ENCODE measurements around the gene IFT80.

The IFT80 gene

DNA sequence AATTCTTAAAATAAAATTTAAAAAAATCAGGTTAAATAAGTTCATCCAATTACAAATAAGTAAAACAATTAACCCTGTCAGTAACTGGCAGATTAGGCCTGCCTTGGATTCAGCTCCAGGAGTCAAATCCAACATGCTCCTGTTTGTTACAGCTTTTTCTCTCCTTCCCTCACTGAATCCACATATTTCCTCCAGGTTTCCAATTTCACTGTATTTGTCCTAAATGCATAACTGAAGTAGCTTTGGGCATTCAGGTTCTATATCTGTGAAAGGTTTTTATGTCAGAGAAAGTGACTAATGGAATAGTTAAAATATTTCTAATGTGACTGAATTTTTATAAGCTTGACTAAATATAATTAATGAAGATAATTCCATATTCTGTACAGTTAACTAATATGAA lies 79.7 kb downstream of the IFT80 start:
- no peak for TF ChIP-seq TEAD4 (IDR thresholded peaks at IDR 0.05)
- TF ChIP-seq, protein P1, sequence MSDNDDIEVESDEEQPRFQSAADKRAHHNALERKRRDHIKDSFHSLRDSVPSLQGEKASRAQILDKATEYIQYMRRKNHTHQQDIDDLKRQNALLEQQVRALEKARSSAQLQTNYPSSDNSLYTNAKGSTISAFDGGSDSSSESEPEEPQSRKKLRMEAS (IDR thresholded peaks at IDR 0.05): no peak
- no peak for TF ChIP-seq CEBPB (IDR thresholded peaks at IDR 0.05)
- no peak for TF ChIP-seq ZBTB7A (IDR thresholded peaks at IDR 0.05; ENCODE audit: low read depth)
- no peak for TF ChIP-seq EGR1 (IDR thresholded peaks at IDR 0.05)
- TF ChIP-seq, protein P2, sequence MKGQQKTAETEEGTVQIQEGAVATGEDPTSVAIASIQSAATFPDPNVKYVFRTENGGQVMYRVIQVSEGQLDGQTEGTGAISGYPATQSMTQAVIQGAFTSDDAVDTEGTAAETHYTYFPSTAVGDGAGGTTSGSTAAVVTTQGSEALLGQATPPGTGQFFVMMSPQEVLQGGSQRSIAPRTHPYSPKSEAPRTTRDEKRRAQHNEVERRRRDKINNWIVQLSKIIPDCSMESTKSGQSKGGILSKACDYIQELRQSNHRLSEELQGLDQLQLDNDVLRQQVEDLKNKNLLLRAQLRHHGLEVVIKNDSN (IDR thresholded peaks at IDR 0.05): no peak
- no peak for TF ChIP-seq EP300 (IDR thresholded peaks at IDR 0.05; ENCODE audit: borderline replicate concordance)
- TF ChIP-seq RAD21 (IDR thresholded peaks at IDR 0.05; ENCODE audit: low read depth): no peak
- no peak for TF ChIP-seq NFIC (IDR thresholded peaks at IDR 0.05)
- TF ChIP-seq CREB1 (IDR thresholded peaks at IDR 0.05; ENCODE audit: low read depth): no peak
- TF ChIP-seq YY1 (IDR thresholded peaks at IDR 0.05; ENCODE audit: low read depth): no peak
- TF ChIP-seq TAF1 (IDR thresholded peaks at IDR 0.05; ENCODE audit: low read depth): no peak
- TF ChIP-seq TCF12 (IDR thresholded peaks at IDR 0.05; ENCODE audit: low read depth): no peak
- TF ChIP-seq FOXM1 (IDR thresholded peaks at IDR 0.05; ENCODE audit: borderline replicate concordance, low read depth): no peak
- TF ChIP-seq, protein P3, sequence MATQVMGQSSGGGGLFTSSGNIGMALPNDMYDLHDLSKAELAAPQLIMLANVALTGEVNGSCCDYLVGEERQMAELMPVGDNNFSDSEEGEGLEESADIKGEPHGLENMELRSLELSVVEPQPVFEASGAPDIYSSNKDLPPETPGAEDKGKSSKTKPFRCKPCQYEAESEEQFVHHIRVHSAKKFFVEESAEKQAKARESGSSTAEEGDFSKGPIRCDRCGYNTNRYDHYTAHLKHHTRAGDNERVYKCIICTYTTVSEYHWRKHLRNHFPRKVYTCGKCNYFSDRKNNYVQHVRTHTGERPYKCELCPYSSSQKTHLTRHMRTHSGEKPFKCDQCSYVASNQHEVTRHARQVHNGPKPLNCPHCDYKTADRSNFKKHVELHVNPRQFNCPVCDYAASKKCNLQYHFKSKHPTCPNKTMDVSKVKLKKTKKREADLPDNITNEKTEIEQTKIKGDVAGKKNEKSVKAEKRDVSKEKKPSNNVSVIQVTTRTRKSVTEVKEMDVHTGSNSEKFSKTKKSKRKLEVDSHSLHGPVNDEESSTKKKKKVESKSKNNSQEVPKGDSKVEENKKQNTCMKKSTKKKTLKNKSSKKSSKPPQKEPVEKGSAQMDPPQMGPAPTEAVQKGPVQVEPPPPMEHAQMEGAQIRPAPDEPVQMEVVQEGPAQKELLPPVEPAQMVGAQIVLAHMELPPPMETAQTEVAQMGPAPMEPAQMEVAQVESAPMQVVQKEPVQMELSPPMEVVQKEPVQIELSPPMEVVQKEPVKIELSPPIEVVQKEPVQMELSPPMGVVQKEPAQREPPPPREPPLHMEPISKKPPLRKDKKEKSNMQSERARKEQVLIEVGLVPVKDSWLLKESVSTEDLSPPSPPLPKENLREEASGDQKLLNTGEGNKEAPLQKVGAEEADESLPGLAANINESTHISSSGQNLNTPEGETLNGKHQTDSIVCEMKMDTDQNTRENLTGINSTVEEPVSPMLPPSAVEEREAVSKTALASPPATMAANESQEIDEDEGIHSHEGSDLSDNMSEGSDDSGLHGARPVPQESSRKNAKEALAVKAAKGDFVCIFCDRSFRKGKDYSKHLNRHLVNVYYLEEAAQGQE (IDR thresholded peaks at IDR 0.05; ENCODE audit: low read depth): no peak

DNA sequence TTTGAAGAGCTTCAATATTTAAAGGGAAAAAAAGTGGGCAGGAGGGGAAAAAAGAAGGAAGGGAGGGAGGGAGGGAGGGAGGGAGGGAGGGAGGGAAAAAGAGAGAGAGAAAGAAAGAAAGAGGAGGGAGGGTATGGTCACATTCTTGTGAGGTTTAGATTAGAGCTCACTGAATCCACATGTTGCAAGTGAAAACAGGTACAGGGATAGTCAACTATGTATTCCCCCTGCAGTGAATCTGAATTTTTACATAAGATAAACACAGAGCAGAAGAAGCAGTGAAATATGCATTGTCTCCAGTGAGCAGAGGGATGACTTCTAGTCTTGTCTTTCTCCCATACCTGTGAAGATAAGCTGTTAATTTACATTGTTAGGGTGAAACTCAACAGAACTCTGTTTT lies 84.0 kb downstream of the IFT80 start:
- TF ChIP-seq, protein P3 (IDR thresholded peaks at IDR 0.05; ENCODE audit: low read depth): no peak
- TF ChIP-seq EGR1 (IDR thresholded peaks at IDR 0.05) (no peak), CEBPB (IDR thresholded peaks at IDR 0.05) (no peak), TCF12 (IDR thresholded peaks at IDR 0.05; ENCODE audit: low read depth) (no peak), RAD21 (IDR thresholded peaks at IDR 0.05; ENCODE audit: low read depth) (no peak), YY1 (IDR thresholded peaks at IDR 0.05; ENCODE audit: low read depth) (no peak), FOXM1 (IDR thresholded peaks at IDR 0.05; ENCODE audit: borderline replicate concordance, low read depth) (no peak), EP300 (IDR thresholded peaks at IDR 0.05; ENCODE audit: borderline replicate concordance) (no peak), TEAD4 (IDR thresholded peaks at IDR 0.05) (no peak), CREB1 (IDR thresholded peaks at IDR 0.05; ENCODE audit: low read depth) (no peak), TAF1 (IDR thresholded peaks at IDR 0.05; ENCODE audit: low read depth) (no peak), ZBTB7A (IDR thresholded peaks at IDR 0.05; ENCODE audit: low read depth) (no peak)

DNA sequence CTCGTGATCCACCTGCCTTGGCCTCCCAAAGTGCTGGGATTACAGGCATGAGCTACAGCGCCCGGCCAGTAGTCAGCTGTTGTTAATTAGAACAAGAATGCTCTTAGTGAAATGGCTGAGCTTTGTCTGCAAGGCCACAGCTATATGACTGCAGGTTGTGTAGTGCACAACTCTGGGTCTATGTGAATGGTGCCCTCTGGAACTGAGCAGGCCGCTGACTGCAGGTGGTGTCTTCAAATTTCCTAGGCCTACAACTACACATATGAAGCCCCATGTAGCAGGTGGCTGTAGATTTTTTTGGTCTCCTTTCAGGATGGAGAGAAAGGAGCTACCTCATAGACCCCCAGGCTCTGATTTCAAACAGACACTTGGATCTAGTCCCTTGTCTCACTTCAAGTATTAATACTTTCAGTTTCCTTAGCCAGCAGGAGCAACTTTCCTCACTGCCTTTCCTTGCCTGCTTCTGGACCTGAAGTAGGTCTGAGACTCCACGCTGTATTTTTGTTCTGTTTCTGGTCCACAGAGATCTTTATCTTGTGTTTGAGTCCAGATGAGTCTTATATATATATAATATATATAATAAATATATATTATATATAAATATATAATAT lies 86.9 kb downstream of the IFT80 start:
- TF ChIP-seq TCF12 (IDR thresholded peaks at IDR 0.05; ENCODE audit: low read depth) (no peak), YY1 (IDR thresholded peaks at IDR 0.05; ENCODE audit: low read depth) (no peak), ZBTB7A (IDR thresholded peaks at IDR 0.05; ENCODE audit: low read depth) (no peak), CREB1 (IDR thresholded peaks at IDR 0.05; ENCODE audit: low read depth) (no peak)
- TF ChIP-seq, protein P3 (IDR thresholded peaks at IDR 0.05; ENCODE audit: low read depth): no peak

DNA sequence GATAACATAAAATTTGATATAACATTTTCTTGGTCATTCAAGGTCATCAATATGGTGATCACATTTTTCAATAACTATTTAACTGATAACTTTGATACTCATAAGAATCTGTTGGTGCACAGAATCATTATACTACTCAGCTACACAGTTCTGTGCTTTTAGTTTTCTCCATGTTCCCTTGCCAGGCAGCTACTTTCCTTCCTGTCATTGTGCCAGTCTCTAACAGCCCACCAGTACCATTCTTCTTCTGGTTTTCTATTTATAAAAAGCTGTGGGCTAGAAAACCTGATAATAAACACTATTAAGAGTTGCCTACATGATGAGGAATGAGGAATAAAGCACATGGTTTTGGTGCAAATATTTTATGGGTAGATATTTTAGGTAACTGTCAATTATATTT lies 96.2 kb downstream of the IFT80 start:
- TF ChIP-seq, protein P3 (IDR thresholded peaks at IDR 0.05; ENCODE audit: low read depth): no peak
- no peak for TF ChIP-seq TCF12 (IDR thresholded peaks at IDR 0.05; ENCODE audit: low read depth)
- no peak for TF ChIP-seq ZBTB7A (IDR thresholded peaks at IDR 0.05; ENCODE audit: low read depth)
- TF ChIP-seq YY1 (IDR thresholded peaks at IDR 0.05; ENCODE audit: low read depth): no peak
- no peak for TF ChIP-seq CEBPB (IDR thresholded peaks at IDR 0.05)
- TF ChIP-seq, protein P2 (IDR thresholded peaks at IDR 0.05): no peak
- TF ChIP-seq TAF1 (IDR thresholded peaks at IDR 0.05; ENCODE audit: low read depth): no peak
- TF ChIP-seq, protein P1 (IDR thresholded peaks at IDR 0.05): no peak
- no peak for TF ChIP-seq NFIC (IDR thresholded peaks at IDR 0.05)
- TF ChIP-seq TEAD4 (IDR thresholded peaks at IDR 0.05): no peak
- TF ChIP-seq FOXM1 (IDR thresholded peaks at IDR 0.05; ENCODE audit: borderline replicate concordance, low read depth): no peak
- no peak for TF ChIP-seq CREB1 (IDR thresholded peaks at IDR 0.05; ENCODE audit: low read depth)
- TF ChIP-seq EGR1 (IDR thresholded peaks at IDR 0.05): no peak
- TF ChIP-seq RAD21 (IDR thresholded peaks at IDR 0.05; ENCODE audit: low read depth): no peak
- TF ChIP-seq EP300 (IDR thresholded peaks at IDR 0.05; ENCODE audit: borderline replicate concordance): no peak

All from Ishikawa (cell line).